Caki2 (cell line): ENCODE results near the gene ZMIZ1. TPM values are rescaled to one million over a fixed set of nuclear protein-coding genes. Genes with fewer than 3 reads are reported as not detected.

Experiments used
- DNase-seq: peaks from one replicate; pipeline ENCODE4 v3.0.0-alpha.2; 2015; ENCODE audit warnings: low read depth
- in situ Hi-C: cut with HindIII; loops from 2 replicates; pipeline ENCODE4 v1.10.0; 2016; ENCODE audit warnings: low sequenced_read_pairs, low pct_unique_long_range_greater_than_20kb, mixed read lengths
- total RNA-seq: library from RNA; depleted of rRNA; stranded (reverse); fragments of >200 nt; shearing (Covaris generic); gene quantifications from 2 replicates; pipeline ENCODE4 v1.2.3, GENCODE V29; 2014; ENCODE audit warnings: low replicate concordance

Gene ZMIZ1
- total RNA-seq, 1 experiment from 2014 or later = 17.4 TPM

- no peak for DNase-seq
- in situ Hi-C loops = no loop called here
Observed at GRCh38 chr10:79047875-79048638, 20.7 kb upstream of the ZMIZ1 start.

GRCh38 chr10:79048639-79049550, 19.9 kb upstream of the ZMIZ1 start:
- in situ Hi-C loops = no loop called here
- no peak for DNase-seq

GRCh38 chr10:79049931-79050895, 18.6 kb upstream of the ZMIZ1 start:
- in situ Hi-C loops = no loop called here
- DNase-seq = no peak

GRCh38 chr10:79050896-79051555, 17.7 kb upstream of the ZMIZ1 start:
- in situ Hi-C loops = no loop called here
- no peak for DNase-seq

GRCh38 chr10:79051766-79052165, 17.0 kb upstream of the ZMIZ1 start:
- in situ Hi-C loops = no loop called here
- no peak for DNase-seq

- no peak for DNase-seq
- in situ Hi-C loops = no loop called here
Observed at GRCh38 chr10:79052291-79053080, 16.3 kb upstream of the ZMIZ1 start.

GRCh38 chr10:79053081-79053434, 15.7 kb upstream of the ZMIZ1 start:
- no peak for DNase-seq
- in situ Hi-C loops = no loop called here

GRCh38 chr10:79053481-79054202, 15.1 kb upstream of the ZMIZ1 start:
- no peak for DNase-seq
- in situ Hi-C loops = no loop called here

- in situ Hi-C loops = no loop called here
- no peak for DNase-seq
Observed at GRCh38 chr10:79054203-79055099, 14.3 kb upstream of the ZMIZ1 start.

- in situ Hi-C loops = no loop called here
- DNase-seq = no peak
Observed at GRCh38 chr10:79055100-79055782, 13.5 kb upstream of the ZMIZ1 start.

GRCh38 chr10:79055892-79056291, 12.9 kb upstream of the ZMIZ1 start:
- DNase-seq = no peak
- in situ Hi-C loops = no loop called here

GRCh38 chr10:79056361-79056735, 12.4 kb upstream of the ZMIZ1 start:
- in situ Hi-C loops = no loop called here

GRCh38 chr10:79056736-79057391, 11.9 kb upstream of the ZMIZ1 start:
- in situ Hi-C loops = no loop called here
- no peak for DNase-seq

More at GRCh38 chr10:79056361-79056735, 12.4 kb upstream of the ZMIZ1 start:
- no peak for DNase-seq

GRCh38 chr10:79057481-79058275, 11.1 kb upstream of the ZMIZ1 start:
- no peak for DNase-seq
- in situ Hi-C loops = no loop called here
